ENCODE results near the gene ACTN2.

Gene ACTN2

GRCh38 chr1:236802264-236802663, 116.0 kb downstream of the ACTN2 start:
- no peak for TF ChIP-seq CTCF (IDR thresholded peaks at IDR 0.05; ENCODE audit: extremely low read depth, missing control alignments)
- DNase-seq (ENCODE audit: low spot score), result no peak

GRCh38 chr1:236806634-236807033, 120.3 kb downstream of the ACTN2 start:
- no peak for DNase-seq (ENCODE audit: low spot score)
- TF ChIP-seq CTCF (IDR thresholded peaks at IDR 0.05; ENCODE audit: extremely low read depth, missing control alignments), result no peak

GRCh38 chr1:236808005-236808404, 121.7 kb downstream of the ACTN2 start:
- no peak for DNase-seq (ENCODE audit: low spot score)
- no peak for TF ChIP-seq CTCF (IDR thresholded peaks at IDR 0.05; ENCODE audit: extremely low read depth, missing control alignments)

GRCh38 chr1:236808564-236809130, 122.3 kb downstream of the ACTN2 start:
- TF ChIP-seq CTCF (IDR thresholded peaks at IDR 0.05; ENCODE audit: extremely low read depth, missing control alignments), result no peak
- DNase-seq (ENCODE audit: low spot score), result no peak

GRCh38 chr1:236809148-236809547, 122.8 kb downstream of the ACTN2 start:
- TF ChIP-seq CTCF (IDR thresholded peaks at IDR 0.05; ENCODE audit: extremely low read depth, missing control alignments), result no peak
- no peak for DNase-seq (ENCODE audit: low spot score)

- no peak for DNase-seq (ENCODE audit: low spot score)
- no peak for TF ChIP-seq CTCF (IDR thresholded peaks at IDR 0.05; ENCODE audit: extremely low read depth, missing control alignments)
Measured at GRCh38 chr1:236810018-236810417, 123.7 kb downstream of the ACTN2 start.

GRCh38 chr1:236812334-236813030, 126.2 kb downstream of the ACTN2 start:
- no peak for DNase-seq (ENCODE audit: low spot score)
- no peak for TF ChIP-seq CTCF (IDR thresholded peaks at IDR 0.05; ENCODE audit: extremely low read depth, missing control alignments)

Data from GM20000 (cell line).